HG03442 (cell line): ENCODE results near the gene LARGE1.

ENCODE experiments used
- ATAC-seq: cut with Tn5 transposase; IDR thresholded peaks from one replicate; pipeline ENCODE4 v1.9.1; 2021; ENCODE audit warnings: mild to moderate bottlenecking, moderate library complexity; ENCODE audit not compliant: unreplicated experiment

Gene LARGE1

DNA sequence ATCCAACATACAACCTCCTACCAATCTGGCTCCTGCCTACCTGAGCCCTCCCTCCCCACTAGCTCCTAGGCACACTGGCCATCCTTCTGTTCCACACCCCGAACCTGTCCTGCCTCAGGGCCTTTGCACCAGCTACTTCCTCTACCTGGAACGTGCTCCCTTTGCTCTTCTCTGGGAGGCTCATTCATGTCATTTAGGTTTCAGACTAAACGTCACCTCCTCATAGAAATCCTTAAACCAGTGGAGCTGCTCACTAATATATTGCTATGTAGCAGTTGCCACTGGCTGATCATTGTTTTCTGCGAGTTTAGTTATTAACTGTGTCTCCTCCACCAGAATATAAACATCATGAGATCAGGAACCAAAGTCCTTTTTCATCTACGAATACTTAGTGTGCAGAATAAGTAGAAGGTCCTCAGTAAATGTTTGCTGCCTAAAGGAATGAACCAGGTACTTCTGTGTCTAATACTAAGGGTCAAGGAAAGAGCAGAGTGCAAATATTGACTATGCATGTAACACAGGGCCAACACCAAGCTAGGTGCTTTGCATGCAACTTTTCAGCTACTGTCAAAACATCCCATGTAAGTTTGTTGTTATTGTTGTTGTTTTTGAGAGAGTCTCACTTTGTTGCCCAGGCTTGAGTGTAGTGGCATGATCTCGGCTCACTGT, 584.5 kb downstream of the LARGE1 start:
- ATAC-seq: no peak

GRCh38 chr22:33332538-33332937, 587.7 kb downstream of the LARGE1 start:
- ATAC-seq: no peak

- ATAC-seq: no peak
Measured at GRCh38 chr22:33331017-33331416, 589.3 kb downstream of the LARGE1 start.

DNA sequence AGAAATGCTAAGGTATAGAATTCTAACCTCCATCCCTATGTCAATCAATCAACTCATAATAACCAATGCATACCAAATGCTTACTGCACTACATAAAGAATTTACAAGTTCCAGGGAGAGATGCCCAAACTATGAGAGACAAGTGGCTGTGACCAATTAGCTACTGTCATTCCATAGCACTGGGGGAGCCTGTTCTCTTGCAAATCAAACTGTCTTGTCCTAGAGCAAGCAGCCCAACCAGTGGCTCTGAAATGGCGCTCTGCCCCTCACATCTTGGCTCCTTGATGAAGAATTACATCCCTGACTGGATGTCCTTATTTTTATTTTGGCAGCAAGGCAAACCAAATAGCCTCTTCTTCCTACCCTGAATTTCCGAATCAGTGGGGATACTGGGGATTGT, 589.7 kb downstream of the LARGE1 start:
- ATAC-seq: no peak

GRCh38 chr22:33329398-33329797, 590.9 kb downstream of the LARGE1 start:
- ATAC-seq: no peak

GRCh38 chr22:33328789-33329296, 591.4 kb downstream of the LARGE1 start:
- no peak for ATAC-seq

- no peak for ATAC-seq
Measured at GRCh38 chr22:33327348-33327860, 592.9 kb downstream of the LARGE1 start.

- no peak for ATAC-seq
Measured at GRCh38 chr22:33326540-33327295, 593.6 kb downstream of the LARGE1 start.

DNA sequence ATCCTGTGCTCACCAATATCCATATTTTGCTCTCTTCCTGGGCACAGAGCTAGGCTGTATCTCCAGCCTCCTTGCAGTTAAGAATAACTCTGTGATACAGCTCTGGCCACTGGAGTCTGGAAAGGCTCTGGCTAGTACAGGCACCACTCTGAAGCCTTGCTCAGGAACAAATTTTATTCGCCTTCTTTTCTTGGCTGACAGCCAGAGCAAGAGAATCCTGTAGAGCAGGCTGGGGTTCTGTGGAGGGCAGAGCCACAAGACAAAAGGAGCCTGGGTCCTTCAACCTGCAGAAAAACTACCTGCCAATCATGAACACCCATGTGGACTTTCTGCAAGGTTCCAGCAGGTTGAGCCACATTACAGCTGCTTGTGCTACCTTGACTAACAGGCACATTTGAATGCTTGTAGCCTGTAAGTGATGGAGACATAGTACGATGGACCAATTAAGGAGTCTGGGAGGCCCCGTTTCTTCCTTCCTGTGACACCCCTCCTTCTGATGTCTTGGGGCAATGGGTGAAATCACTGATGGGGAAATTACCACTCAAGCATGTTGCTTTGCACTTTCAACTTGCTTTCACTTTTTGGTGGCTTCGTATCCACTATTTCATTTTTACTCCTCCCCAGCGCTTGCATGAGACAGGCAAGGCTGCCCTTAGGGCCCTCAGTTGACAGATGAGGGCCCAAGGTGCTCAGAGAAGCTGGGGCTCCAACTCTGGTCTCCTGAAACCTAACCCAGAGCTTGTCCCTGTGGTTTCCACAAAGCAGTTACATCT, 594.9 kb downstream of the LARGE1 start:
- ATAC-seq: peak; percentile 58

DNA sequence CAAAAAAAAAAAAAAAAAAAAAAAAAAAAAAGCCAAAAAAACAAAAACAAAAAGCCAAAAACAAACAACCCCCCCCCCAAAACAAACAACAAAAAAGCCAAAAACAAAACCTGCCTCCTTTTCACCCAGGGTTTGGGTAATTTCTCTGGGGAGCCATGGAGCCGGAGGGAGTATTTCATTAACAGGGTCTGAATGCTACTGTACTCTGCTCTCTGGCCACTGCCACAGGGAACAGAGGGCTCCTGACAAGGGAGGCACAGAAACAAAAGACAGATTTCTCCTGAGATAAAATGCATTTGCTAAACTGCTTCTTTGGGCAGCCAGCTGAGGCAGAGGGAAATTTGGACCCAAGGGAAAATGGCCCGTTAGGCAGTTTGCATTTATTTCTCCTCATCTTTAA, 596.0 kb downstream of the LARGE1 start:
- ATAC-seq: no peak

DNA sequence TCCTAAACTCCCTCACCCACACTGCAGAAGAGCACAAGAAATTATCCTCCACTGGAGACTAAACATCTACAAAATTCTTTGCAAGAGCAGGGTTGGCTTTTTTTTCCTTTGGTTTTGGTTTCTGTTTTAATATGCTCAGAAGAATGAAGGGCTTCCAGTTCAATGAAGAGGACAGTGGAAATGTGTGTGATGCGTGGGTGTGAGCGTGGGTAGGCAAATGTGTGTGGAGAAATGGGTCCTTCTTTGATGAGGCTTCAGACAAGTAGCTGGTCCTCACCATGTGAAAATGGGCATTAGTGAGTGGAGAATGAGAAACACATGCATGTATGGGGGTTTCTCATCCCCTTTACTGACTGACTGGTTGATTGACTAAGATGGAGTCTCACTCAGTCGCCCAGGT, 598.8 kb downstream of the LARGE1 start:
- no peak for ATAC-seq

- no peak for ATAC-seq
Measured at GRCh38 chr22:33315954-33316353, 604.3 kb downstream of the LARGE1 start.

- ATAC-seq: no peak
Measured at GRCh38 chr22:33315117-33315516, 605.2 kb downstream of the LARGE1 start.

GRCh38 chr22:33314316-33314715, 606.0 kb downstream of the LARGE1 start:
- ATAC-seq: no peak

DNA sequence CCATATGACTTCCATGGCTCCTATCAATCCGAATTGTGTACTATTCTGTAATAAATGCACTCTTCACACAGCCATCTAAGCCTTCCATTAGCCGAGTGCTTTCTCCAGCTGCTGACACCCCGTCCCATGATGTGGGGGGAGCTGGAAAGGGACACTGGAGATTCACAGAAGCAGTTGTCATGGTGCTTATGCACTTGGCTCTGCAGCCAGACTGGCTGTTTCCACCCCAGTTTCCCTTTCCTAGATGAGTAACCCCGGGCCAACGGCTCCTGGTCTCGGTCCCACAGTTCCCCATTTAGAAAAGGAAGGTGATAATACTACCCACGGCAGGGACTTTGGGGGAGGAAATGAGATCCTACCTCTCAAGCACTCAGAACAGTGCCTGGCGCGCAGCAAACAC, 617.2 kb downstream of the LARGE1 start:
- ATAC-seq: no peak

DNA sequence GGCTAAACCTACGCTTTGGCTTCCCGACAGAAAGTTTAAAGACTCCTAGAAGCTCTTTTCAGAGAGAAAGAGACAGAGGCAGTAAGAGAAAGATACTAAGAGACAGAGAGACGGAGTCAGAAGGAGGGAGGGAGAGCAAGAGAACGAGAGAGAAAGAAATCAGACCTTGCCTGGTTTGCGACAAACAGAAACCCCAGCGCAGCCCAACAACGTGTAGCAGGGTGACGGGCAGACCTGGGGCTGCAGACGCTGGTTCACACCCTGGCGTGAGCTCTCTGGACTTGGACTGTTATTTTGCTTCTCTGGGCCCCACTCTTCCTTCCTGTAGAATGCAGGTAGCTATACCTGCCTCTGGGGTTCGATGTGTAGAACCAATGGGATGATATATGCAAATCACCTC, 617.7 kb downstream of the LARGE1 start:
- no peak for ATAC-seq

DNA sequence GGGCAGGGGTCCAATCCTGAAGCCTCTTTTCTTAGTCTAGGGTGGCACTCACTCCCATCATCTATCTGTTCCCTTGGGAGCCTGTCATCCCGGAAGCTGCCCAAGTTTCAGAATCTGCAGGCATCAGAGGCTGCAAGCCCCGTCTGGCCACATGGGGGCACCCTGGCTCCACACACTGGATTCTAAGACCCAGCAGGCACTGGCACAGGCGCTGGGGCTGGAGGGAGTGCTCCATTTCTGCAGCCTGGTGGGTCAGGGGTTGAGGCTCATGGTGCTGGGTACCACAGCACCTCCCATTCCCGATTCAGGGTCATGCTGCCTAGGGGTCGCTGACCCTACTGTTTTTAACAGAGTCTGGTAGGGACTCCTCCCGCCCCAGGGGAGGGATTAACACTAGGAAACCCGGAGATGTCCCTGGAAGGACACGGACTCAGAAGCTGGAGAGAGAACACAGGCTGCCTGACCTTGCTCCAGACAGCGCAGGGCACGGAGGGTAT, 618.2 kb downstream of the LARGE1 start:
- no peak for ATAC-seq

- no peak for ATAC-seq
Measured at GRCh38 chr22:33300165-33300564, 620.1 kb downstream of the LARGE1 start.

DNA sequence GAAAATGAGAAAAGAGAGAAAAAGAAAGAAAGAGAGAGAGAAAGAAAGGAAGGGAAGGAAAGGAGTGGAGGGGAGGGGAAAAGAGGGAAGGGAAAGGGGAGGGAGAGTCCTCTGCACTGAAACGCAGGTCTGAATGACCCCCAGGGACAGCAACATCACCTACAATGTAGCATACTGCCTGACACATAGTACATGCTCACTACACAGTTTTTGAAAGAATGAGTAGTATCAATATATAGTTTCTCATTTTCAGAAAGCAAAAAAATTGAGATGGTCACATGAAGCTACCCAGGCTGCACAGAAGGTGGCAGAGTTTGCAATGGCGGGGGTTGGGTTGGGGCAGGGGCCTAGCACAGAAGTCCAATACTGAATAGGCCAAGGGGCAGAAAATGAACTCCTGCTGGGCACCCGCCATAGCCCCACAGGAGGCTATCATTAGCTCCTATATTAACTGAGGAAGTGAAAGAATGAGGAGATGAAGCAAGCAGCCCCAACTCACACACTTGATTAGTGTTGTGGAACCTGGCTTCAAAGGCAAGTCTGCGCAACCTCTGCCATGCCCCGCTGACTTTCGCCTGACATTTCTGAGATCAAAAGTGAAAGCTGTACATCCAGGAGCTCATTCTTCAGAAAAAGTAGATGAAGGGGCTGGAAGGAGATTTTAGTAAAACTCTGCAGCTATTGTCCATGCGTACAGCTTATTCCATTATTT, 620.9 kb downstream of the LARGE1 start:
- ATAC-seq: peak; percentile 87

GRCh38 chr22:33296941-33297340, 623.3 kb downstream of the LARGE1 start:
- no peak for ATAC-seq

DNA sequence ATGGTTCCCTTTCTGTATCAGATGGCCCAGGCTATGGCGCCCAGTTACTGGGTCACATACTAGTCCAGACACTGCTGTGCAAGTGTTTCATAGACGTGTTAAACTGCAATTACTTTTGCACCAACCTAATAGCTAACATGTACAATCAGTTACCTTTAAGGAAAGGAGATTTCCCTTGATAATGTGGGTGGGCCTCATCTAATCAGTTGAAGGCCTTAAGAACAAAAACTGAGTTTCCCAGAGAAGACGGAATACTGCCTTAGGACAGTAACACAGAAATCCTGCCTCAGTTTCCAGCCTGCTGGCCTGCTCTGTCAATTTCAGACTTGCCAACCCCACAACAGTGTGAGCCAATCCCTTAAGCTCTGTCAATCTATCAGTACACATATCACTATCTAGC, 632.2 kb downstream of the LARGE1 start:
- no peak for ATAC-seq
